ENCODE data around the gene GRK3.
A peak's percentile ranks its signal among the peaks of the same experiment; 100 is the strongest.

The GRK3 gene

DNA sequence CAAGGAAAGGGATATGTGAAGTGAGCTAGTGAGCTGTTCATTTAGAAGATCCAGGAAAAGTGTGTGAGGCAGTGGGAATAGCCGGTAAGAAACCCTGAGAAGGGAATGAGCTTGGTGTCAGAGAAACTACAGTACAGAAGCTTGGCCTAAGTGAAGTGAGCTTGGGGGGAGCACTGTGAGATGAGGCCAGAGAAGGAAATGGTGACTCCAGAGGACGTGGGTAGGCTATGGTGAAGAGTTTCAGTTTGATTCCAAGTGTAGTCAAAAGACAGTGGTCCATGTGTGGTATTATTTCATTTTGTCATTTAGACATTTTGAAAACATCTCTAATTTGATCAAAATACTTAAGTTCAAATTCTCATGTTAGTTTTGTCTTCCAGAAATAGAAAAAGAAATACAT is 77.2 kb downstream of the GRK3 start:
- no peak for TF ChIP-seq CTCF (IDR thresholded peaks at IDR 0.05; ENCODE audit: low read depth, low read length, missing control alignments)
- H3K4me3 ChIP-seq (ENCODE audit: low read depth, low read length) = no peak overlapping the region
- DNase-seq (ENCODE audit: low read depth) = no peak

DNA sequence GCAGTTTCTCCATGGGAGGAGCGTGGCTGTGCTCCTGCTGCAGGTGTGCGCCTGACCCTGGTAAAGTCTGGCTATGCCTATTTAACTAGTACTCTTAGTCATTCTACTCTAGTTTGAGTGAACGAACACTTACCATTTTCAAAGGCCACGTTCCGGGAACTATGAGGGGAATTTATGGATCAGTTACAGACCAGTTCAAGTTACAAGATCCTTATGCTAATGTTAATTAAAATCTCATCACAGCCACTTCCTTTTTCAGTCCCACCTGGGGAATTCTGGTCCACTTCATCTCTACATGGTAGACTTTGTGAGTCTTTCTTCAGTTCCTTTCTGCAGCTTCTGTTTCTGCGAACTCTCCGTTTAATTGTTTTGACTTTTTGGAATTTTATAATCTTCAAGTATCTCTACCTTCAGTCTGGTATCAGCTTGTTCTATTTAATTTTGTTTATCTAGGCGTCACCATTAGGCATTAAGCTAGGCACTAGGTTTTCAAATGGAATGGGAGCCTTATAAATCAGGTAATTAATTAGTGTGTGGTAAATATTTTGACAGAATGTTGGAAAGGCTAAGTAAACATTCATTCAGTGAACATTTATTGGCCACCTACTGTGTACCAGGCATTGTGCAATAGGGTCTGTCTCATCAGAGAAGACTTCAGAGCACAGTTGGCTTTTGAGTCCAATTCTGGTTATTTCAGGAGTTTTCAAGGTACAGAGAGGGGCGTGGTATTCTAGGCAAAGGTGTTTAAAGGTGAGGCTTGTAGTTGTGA is 78.9 kb downstream of the GRK3 start:
- DNase-seq (ENCODE audit: low read depth) = no peak
- no peak overlapping the region; the same call in 1 of the 2 replicates for H3K4me3 ChIP-seq (ENCODE audit: low read depth, low read length)
- no peak for TF ChIP-seq CTCF (IDR thresholded peaks at IDR 0.05; ENCODE audit: low read depth, low read length, missing control alignments)

- no peak for TF ChIP-seq CTCF (IDR thresholded peaks at IDR 0.05; ENCODE audit: low read depth, low read length, missing control alignments)
- DNase-seq (ENCODE audit: low read depth) = no peak
Observed at GRCh38 chr22:25644122-25644521, 79.6 kb downstream of the GRK3 start.

GRCh38 chr22:25645266-25645665 is 80.8 kb downstream of the GRK3 start:
- no peak for DNase-seq (ENCODE audit: low read depth)
- H3K4me3 ChIP-seq (ENCODE audit: low read depth, low read length) = no peak overlapping the region
- no peak for TF ChIP-seq CTCF (IDR thresholded peaks at IDR 0.05; ENCODE audit: low read depth, low read length, missing control alignments)

More at GRCh38 chr22:25644122-25644521, 79.6 kb downstream of the GRK3 start:
- no peak overlapping the region for H3K4me3 ChIP-seq (ENCODE audit: low read depth, low read length)

GRCh38 chr22:25645964-25646363 is 81.5 kb downstream of the GRK3 start:
- no peak overlapping the region for H3K4me3 ChIP-seq (ENCODE audit: low read depth, low read length)
- no peak for TF ChIP-seq CTCF (IDR thresholded peaks at IDR 0.05; ENCODE audit: low read depth, low read length, missing control alignments)
- no peak for DNase-seq (ENCODE audit: low read depth)

- TF ChIP-seq CTCF (IDR thresholded peaks at IDR 0.05; ENCODE audit: low read depth, low read length, missing control alignments) = no peak
- H3K4me3 ChIP-seq (ENCODE audit: low read depth, low read length) = no peak overlapping the region
- peak; percentile 27 for DNase-seq (ENCODE audit: low read depth)
Observed at GRCh38 chr22:25650833-25651232, 86.4 kb downstream of the GRK3 start.
